Breast epithelium (tissue), 4 donors: ENCODE data around the gene PDE6C. TPM values are rescaled to one million over a fixed set of nuclear protein-coding genes. Genes with fewer than 3 reads are reported as not detected.

ENCODE experiments used
- DNase-seq, 2 donors: peaks; one replicate each; pipeline ENCODE4 v3.0.0-alpha.2; 2019; ENCODE audit warnings: low spot score in 2 of 2
- H3K27ac ChIP-seq, 2 donors: fragments of 200-600 bp; sonication (generic) in 1 of 2; one replicate each; pipeline ENCODE4 v1.5.1; 2016 to 2019; ENCODE audit warnings: mild to moderate bottlenecking in 1 of 2
- H3K27me3 ChIP-seq, 2 donors: fragments of 200-600 bp; sonication (generic) in 1 of 2; one replicate each; pipeline versions ENCODE4 v1.5.1 to v1.6.0; 2017 to 2019; ENCODE audit warnings: control low read depth in 1 of 2, mild to moderate bottlenecking in 1 of 2
- H3K36me3 ChIP-seq: fragments of 200-600 bp; one replicate; pipeline ENCODE4 v1.5.1; 2019
- H3K4me1 ChIP-seq, 2 donors: fragments of 200-600 bp; sonication (generic); one replicate each; pipeline ENCODE4 v1.5.1; 2016 to 2019; ENCODE audit warnings: control low read depth in 1 of 2
- H3K4me3 ChIP-seq, 3 donors: fragments of 200-600 bp; sonication (generic); 1 replicate in 2 of 3; 2 replicates in 1 of 3; pipeline ENCODE4 v1.5.1; 2016 to 2019; ENCODE audit warnings: mild to moderate bottlenecking in 3 of 3, moderate library complexity in 2 of 3
- H3K9me3 ChIP-seq, 2 donors: fragments of 200-600 bp; sonication (generic) in 1 of 2; one replicate each; pipeline ENCODE4 v1.5.1; 2016 to 2019; ENCODE audit warnings: control low read depth in 1 of 2
- POLR2A ChIP-seq: fragments of 450-650 bp; IDR thresholded peaks from one replicate; pipeline ENCODE4 v1.6.1; 2016; ENCODE audit warnings: antibody characterized with exemption, mild to moderate bottlenecking, moderate library complexity
- POLR2AphosphoS5 ChIP-seq, 3 donors: sonication (generic); formaldehyde crosslinking; IDR thresholded peaks; one replicate each; pipeline ENCODE4 v1.6.1; 2017; ENCODE audit warnings: antibody characterized with exemption in 3 of 3
- intact Hi-C: fragments of 100-400 bp; cut with DNase I; formaldehyde crosslinking; loops from one replicate; pipeline ENCODE4 v1.15.1; 2023; ENCODE audit warnings: low total_unique reads
- total RNA-seq, 3 donors: library from RNA; depleted of rRNA; stranded (reverse); fragments of >200 nt; gene quantifications; one replicate each; pipeline ENCODE4 v1.1.0, GENCODE V29; 2016
- TF ChIP-seq, protein P1 (sequence below), 3 donors: fragments of 450-650 bp; IDR thresholded peaks; one replicate each; pipeline ENCODE4 v1.5.1; 2016 to 2017; ENCODE audit warnings: antibody characterized with exemption in 3 of 3, mild to moderate bottlenecking in 3 of 3, moderate library complexity in 3 of 3

The PDE6C gene
- total RNA-seq, 3 donors from 2014 or later: not detected

GRCh38 chr10:93593749-93594148, 18.6 kb upstream of the PDE6C start:
- no peak for TF ChIP-seq POLR2AphosphoS5 (IDR thresholded peaks at IDR 0.05)
- TF ChIP-seq, protein P1, sequence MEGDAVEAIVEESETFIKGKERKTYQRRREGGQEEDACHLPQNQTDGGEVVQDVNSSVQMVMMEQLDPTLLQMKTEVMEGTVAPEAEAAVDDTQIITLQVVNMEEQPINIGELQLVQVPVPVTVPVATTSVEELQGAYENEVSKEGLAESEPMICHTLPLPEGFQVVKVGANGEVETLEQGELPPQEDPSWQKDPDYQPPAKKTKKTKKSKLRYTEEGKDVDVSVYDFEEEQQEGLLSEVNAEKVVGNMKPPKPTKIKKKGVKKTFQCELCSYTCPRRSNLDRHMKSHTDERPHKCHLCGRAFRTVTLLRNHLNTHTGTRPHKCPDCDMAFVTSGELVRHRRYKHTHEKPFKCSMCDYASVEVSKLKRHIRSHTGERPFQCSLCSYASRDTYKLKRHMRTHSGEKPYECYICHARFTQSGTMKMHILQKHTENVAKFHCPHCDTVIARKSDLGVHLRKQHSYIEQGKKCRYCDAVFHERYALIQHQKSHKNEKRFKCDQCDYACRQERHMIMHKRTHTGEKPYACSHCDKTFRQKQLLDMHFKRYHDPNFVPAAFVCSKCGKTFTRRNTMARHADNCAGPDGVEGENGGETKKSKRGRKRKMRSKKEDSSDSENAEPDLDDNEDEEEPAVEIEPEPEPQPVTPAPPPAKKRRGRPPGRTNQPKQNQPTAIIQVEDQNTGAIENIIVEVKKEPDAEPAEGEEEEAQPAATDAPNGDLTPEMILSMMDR (IDR thresholded peaks at IDR 0.05): no peak
- TF ChIP-seq POLR2A: no peak
- no peak for DNase-seq
- intact Hi-C loops: no loop called here

DNA sequence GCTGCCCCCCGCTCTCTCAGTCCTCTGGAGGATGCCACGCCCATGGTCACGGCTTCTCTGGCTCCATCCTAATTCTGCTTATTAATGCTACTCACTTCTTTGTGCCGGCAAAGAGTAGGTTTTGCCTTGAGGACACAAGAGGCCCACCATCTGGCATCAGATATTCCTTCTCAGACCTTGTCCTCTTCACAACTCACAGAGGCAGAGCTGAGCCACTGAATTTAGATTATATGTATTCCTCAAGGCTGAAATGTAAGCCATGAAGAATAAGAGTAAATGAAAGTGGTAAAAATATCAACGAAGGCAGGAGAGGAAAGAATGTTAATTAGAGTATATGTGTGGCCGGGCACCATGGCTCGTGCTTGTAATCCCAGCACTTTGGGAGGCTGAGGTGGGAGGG, 17.8 kb upstream of the PDE6C start:
- Histone ChIP-seq H3K4me1 (no peaks in the 10 kb centered on the region), H3K36me3 (no peaks in the 10 kb centered on the region), H3K9me3 (no peaks in the 10 kb centered on the region), H3K4me3 (no peak overlapping the region), H3K27ac (no peak overlapping the region), H3K27me3 (no peaks in the 10 kb centered on the region)
- no peak for DNase-seq
- TF ChIP-seq, protein P1 (IDR thresholded peaks at IDR 0.05): no peak
- TF ChIP-seq POLR2AphosphoS5 (IDR thresholded peaks at IDR 0.05) (no peak), POLR2A (no peak)
- intact Hi-C loops: no loop called here

More at GRCh38 chr10:93593749-93594148, 18.6 kb upstream of the PDE6C start:
- Histone ChIP-seq H3K9me3 (no peaks in the 10 kb centered on the region), H3K36me3 (no peaks in the 10 kb centered on the region), H3K27ac (no peak overlapping the region), H3K27me3 (no peaks in the 10 kb centered on the region), H3K4me1 (no peaks in the 10 kb centered on the region), H3K4me3 (no peak overlapping the region)

- DNase-seq: no peak
- intact Hi-C loops: no loop called here
- TF ChIP-seq POLR2AphosphoS5 (IDR thresholded peaks at IDR 0.05) (no peak), POLR2A (no peak)
- TF ChIP-seq, protein P1 (IDR thresholded peaks at IDR 0.05): no peak
Measured at GRCh38 chr10:93595378-93596161, 16.8 kb upstream of the PDE6C start.

GRCh38 chr10:93596539-93596938, 15.8 kb upstream of the PDE6C start:
- Histone ChIP-seq H3K27ac (no peak overlapping the region), H3K9me3 (no peaks in the 10 kb centered on the region), H3K4me3 (no peak overlapping the region), H3K36me3 (no peaks in the 10 kb centered on the region), H3K4me1 (no peaks in the 10 kb centered on the region), H3K27me3 (peaks cover 0 to 5% of the 10 kb centered on the region in 2 donors)
- intact Hi-C loops: no loop called here
- no peak for DNase-seq
- TF ChIP-seq POLR2A: no peak
- TF ChIP-seq POLR2AphosphoS5 (IDR thresholded peaks at IDR 0.05): no peak
- TF ChIP-seq, protein P1 (IDR thresholded peaks at IDR 0.05): no peak

More at GRCh38 chr10:93595378-93596161, 16.8 kb upstream of the PDE6C start:
- Histone ChIP-seq H3K4me1 (no peaks in the 10 kb centered on the region), H3K9me3 (no peaks in the 10 kb centered on the region), H3K27ac (no peak overlapping the region), H3K36me3 (no peaks in the 10 kb centered on the region), H3K4me3 (no peak overlapping the region), H3K27me3 (no peaks in the 10 kb centered on the region)

DNA sequence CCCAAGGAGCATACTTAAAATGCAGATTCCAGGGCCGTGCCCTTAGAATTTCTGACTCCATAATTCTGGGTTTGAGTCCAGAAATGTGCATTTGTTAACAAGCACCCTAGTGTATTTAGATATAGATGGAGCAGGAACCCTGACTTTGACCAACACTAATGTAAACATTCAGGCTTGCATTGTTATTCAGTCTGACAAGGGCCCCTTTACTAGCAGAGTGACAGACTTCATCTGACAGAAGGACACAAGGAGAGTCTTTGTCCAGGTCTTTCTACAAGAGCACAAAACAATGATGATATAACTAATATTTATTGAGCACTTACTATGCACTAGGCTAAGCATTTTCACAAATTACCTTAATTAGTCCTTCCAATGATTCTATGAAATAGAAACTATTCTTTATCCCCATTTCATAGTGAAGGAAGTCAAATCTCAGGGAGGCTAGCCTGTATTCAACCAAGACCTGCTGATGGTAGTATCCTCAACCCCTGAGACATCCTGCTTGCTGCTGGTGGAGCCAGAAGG, 15.2 kb upstream of the PDE6C start:
- no peak for TF ChIP-seq POLR2A
- TF ChIP-seq, protein P1 (IDR thresholded peaks at IDR 0.05): no peak
- TF ChIP-seq POLR2AphosphoS5 (IDR thresholded peaks at IDR 0.05): no peak
- Histone ChIP-seq H3K4me1 (no peaks in the 10 kb centered on the region), H3K27me3 (peaks cover 0 to 6% of the 10 kb centered on the region in 2 donors), H3K4me3 (no peak overlapping the region), H3K27ac (no peak overlapping the region), H3K36me3 (no peaks in the 10 kb centered on the region), H3K9me3 (no peaks in the 10 kb centered on the region)
- intact Hi-C loops: no loop called here
- DNase-seq: no peak
